Stomach (tissue), 4 donors: ENCODE data around the gene GRIFIN.

Experiments
- CTCF ChIP-seq, 7 experiments: fragments of 450-650 bp in 4 of 7; fragments of 200-600 bp in 3 of 7; sonication (generic) in 3 of 7; IDR thresholded peaks; one replicate each; pipeline ENCODE4 v1.5.1; 2016 to 2019; ENCODE audit warnings: antibody characterized with exemption in 7 of 7, control low read depth in 2 of 7, mild to moderate bottlenecking in 1 of 7
- EP300 ChIP-seq: sonication (generic); formaldehyde crosslinking; IDR thresholded peaks from one replicate; pipeline ENCODE4 v1.6.1; 2017; ENCODE audit warnings: antibody characterized with exemption
- POLR2A ChIP-seq, 4 donors: fragments of 450-650 bp; IDR thresholded peaks; one replicate each; pipeline ENCODE4 v1.6.1; 2016; ENCODE audit warnings: antibody characterized with exemption in 4 of 4, control low read depth in 2 of 4, mild to moderate bottlenecking in 1 of 4, moderate library complexity in 1 of 4
- POLR2AphosphoS5 ChIP-seq, 3 donors: sonication (generic); formaldehyde crosslinking; IDR thresholded peaks; one replicate each; pipeline ENCODE4 v1.6.1; 2016; ENCODE audit warnings: antibody characterized with exemption in 3 of 3

- TF ChIP-seq CTCF (IDR thresholded peaks at IDR 0.05), result no peak
- no peak for TF ChIP-seq POLR2A (IDR thresholded peaks at IDR 0.05)
- TF ChIP-seq EP300, result no peak
- no peak for TF ChIP-seq POLR2AphosphoS5 (IDR thresholded peaks at IDR 0.05)
These were observed 2.6 kb downstream of the GRIFIN start for GRCh38 chr7:2473496-2474180.
